HG02798 (cell line): Measurements from ENCODE around the gene GPBAR1.

ENCODE experiments used
- ATAC-seq: cut with Tn5 transposase; IDR thresholded peaks from one replicate; pipeline ENCODE4 v1.9.1; 2021; ENCODE audit warnings: mild to moderate bottlenecking; ENCODE audit not compliant: unreplicated experiment, poor library complexity

The GPBAR1 gene

GRCh38 chr2:218282173-218282991 is 21.6 kb downstream of the GPBAR1 start:
- ATAC-seq: no peak

- peak; percentile 74 for ATAC-seq
Observed at GRCh38 chr2:218284106-218284811, 23.4 kb downstream of the GPBAR1 start.

DNA sequence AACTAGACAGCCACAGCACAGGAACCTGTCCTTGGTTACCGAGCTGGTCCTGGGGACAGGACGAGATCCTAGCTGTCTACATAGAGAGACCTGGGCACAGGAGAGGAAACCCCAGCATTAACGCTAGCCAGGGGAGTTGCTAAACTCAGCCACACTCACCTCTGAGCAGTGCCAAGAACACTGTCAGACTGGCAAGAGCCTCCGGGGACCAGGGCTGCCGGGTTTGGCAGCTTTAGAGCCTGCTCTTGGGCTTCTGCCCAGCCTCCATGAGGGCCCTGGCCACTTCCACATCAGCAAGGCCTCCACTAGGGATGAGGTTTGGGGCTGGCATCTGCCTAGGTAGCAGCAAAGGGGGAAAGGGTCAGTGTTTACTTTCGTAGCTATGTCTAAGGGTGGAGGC is 24.8 kb downstream of the GPBAR1 start:
- no peak for ATAC-seq

DNA sequence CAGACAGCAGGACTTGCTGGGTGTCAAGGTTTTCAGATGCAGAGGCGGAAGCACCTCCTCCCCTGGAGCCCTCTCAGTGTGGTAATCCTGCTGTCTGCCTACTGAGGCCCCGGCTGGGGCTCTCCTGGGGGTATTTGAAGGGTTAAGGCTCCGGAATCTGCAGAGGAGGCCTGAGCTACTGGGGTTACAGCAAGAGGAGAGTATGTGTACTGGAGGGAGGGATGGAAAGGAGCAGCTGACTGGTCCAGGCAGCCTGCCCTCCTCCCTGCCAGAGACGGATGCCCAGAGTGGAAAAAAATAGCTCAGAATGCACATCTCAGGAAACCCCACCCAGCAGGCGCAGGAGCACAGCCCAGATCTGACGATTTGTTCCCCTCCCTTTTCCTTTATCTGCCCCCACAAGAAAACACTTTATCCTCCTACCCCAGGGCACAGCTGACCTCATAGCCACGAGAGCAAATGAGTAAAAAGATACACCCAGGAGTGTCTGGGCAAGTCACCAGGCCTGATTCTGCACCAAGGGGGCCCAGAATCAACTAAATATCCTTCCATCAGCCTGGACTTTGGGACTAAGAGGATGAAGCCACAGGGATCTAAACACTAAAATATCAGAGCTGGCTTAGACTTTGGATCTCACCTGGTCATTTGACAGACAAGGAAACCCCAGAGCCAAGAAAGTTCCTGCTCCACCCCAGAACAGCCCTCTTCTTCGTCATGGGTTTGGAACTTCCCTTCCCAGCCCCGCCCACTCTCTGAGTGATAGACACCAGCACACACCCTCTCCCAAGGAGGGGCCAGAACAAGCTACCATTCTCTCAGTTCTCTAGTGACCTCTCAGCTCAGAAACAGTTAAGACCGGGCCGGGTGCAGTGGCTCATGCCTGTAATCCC is 26.0 kb downstream of the GPBAR1 start:
- peak; percentile 66 for ATAC-seq

- ATAC-seq: no peak
Observed at GRCh38 chr2:218289639-218290315, 29.0 kb downstream of the GPBAR1 start.

GRCh38 chr2:218290316-218291261 is 29.8 kb downstream of the GPBAR1 start:
- ATAC-seq: peak; percentile 61

GRCh38 chr2:218291318-218292047 is 30.7 kb downstream of the GPBAR1 start:
- no peak for ATAC-seq

- ATAC-seq: peak; percentile 80
Observed at GRCh38 chr2:218292048-218293014, 31.5 kb downstream of the GPBAR1 start, which contains the start of gene TMBIM1. Gene TMBIM1, minus strand, starts transcription at chr2:218292503. Its CDS starts 10,362 bp downstream, at chr2:218282141.

DNA sequence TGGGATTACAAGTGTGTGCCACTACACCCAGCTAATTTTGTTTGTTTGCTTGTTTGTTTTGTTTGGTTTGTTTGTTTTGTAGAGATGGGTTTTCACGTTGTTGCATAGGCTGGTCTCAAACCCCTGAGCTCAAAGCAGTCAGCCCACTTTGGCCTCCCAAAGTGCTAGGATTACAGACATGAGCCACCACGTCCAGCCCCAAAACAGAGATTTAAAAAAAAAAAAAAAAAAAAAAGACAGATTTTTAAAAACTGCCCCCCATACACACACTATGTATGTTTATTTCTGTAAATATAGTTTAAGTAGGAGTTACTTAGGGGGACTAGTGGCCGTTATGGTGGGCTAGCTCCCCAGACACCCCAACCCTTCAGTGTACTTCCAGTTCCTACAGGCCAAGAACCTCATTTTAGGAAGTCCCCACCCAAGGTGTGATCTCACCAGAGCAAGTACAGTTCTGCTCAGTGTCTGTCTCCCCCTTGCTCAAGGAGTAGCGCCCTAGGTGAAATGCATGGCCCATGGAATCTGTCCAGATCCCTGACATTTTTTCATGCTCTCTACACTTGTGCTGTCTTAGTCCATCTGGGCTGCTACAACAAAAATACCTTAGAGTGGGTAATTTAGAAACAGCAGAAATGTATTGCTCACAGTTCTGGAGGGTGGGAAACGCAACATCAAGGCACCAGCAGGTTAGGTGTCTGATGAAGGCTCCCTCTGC is 33.1 kb downstream of the GPBAR1 start:
- no peak for ATAC-seq

GRCh38 chr2:218294430-218295022 is 33.7 kb downstream of the GPBAR1 start:
- ATAC-seq: no peak

DNA sequence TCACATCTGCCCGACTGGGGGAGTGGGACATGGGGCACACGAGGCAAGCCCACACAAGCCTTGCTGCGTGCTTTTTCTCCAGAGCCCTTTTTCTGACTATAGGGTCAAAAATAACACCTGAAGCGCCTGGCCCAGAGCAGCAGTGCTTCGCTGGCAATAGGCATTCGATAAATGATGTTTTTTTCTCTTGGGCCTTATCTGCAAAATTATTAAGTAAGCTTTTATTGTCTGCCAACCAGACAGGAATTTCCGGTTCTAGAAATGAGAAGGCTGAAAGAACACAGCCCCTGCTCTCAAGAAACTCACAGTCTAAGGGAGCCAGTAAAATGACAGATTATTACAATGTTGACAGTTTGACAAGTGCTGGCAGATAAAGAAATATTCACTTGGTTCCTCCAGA is 34.2 kb downstream of the GPBAR1 start:
- no peak for ATAC-seq

- no peak for ATAC-seq
Observed at GRCh38 chr2:218296200-218296599, 35.4 kb downstream of the GPBAR1 start.

GRCh38 chr2:218296847-218297246 is 36.0 kb downstream of the GPBAR1 start:
- ATAC-seq: no peak

DNA sequence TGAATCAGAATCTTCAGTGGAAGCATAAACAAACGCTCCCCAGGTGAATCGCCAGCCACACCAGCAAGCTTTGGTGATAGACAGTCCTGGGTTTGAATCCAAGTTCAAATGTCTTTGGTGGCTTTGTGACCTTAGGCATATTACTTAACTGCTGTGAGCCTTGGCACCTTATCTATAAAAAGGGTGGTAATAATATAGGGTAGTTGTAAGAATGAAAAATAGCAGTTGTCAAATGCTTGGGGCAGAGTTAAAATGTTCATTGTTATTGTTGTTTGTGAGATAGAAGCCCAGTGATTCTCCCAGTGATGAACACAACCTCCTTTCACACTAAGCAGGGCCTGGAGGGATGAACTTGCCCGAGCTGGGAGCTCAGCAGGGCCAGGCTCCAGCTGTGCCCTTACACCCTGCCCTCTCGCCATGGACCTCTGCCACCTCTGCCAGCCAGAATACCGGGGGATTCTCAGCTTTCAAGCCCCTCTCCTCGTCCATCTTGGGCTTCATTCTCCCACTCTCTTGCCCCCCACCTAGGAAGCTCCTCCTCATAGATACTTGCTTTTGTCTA is 37.6 kb downstream of the GPBAR1 start:
- no peak for ATAC-seq

DNA sequence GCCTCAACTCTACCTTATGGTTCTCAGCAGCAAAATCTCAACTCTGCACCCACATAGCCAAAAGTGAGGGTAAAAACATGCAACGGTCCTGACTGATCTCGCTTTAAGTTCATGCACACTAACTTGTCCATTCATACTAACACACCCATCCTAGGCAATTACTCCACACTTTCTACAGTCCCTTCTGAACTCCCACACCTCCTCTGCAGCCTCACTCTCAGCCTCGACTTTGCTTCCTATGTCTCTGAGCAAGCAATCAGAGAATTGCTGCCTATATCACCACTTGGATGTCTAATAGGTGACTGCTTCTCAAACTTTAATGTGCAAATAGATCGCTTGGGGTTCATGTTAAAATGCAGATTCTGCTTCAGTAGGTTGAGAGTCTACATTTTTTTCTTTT is 39.3 kb downstream of the GPBAR1 start:
- ATAC-seq: no peak
